Rectal smooth muscle tissue (tissue), 1 donor: Measurements from ENCODE around the gene TOM1L2.

Experiments
- H3K27ac ChIP-seq: one replicate; pipeline ENCODE4 v1.7.0; 2013; ENCODE audit warnings: low read depth, low read length, inconsistent platforms
- H3K27me3 ChIP-seq: one replicate; pipeline ENCODE4 v1.7.0; 2013; ENCODE audit warnings: low read length; ENCODE audit not compliant: control insufficient read depth, insufficient read depth
- H3K36me3 ChIP-seq: one replicate; pipeline ENCODE4 v1.7.0; 2013; ENCODE audit warnings: low read length; ENCODE audit not compliant: control insufficient read depth, insufficient read depth
- H3K4me1 ChIP-seq: one replicate; pipeline ENCODE4 v1.7.0; 2013; ENCODE audit warnings: low read length; ENCODE audit not compliant: control insufficient read depth, insufficient read depth
- H3K4me3 ChIP-seq: one replicate; pipeline ENCODE4 v1.7.0; 2013; ENCODE audit warnings: low read length
- H3K9ac ChIP-seq: one replicate; pipeline ENCODE4 v1.7.0; 2013; ENCODE audit warnings: low read length

Gene TOM1L2

DNA sequence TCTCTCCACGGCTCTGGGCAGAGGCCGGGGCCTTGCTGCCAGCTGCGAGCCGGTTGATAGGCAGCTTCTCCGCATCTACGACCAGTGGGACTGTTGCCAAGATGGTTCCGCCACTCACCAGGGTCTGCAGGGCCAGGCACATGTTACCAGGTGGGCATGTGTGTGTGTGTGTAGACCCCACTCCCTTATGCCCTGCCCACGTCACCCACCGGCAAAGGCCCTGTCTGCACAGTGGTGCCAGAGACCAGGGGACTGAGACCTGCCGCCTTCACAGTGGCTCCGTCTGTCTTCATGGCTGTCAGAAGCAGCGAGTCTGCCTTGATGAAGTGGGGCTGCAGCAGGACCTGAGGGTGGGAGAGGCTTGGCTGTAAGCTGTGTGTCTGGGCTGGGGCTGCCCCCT is 153.1 kb downstream of the TOM1L2 start:
- H3K9ac ChIP-seq, result no peak overlapping the region
- no peak overlapping the region for H3K27ac ChIP-seq
- H3K4me3 ChIP-seq, result no peak overlapping the region
- peaks cover 19% of the 10 kb centered on the region for H3K4me1 ChIP-seq
- peaks cover 26% of the 10 kb centered on the region for H3K36me3 ChIP-seq
- H3K27me3 ChIP-seq, result no peaks in the 10 kb centered on the region

DNA sequence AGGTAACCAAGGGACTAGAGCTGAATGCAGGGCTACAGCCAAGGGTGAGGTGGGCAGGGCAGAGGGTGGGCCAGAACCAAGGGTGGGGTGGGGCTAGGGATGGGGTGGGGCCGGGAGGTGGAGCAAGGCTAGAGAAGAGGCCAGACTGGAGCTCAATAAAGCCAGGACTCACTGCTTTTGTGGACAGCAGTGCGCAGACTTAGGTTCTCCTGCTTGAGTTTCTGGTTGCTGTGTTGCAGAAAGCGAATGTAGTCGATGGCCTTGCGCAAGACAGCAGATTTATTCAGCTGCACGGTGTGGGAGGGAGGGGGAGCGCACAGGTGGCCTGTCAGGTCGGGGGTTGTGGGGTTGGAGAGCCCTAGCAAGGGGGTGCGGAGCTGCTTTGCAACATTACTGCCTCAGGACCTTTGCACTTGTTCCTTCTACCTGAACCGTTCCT is 154.1 kb downstream of the TOM1L2 start:
- Histone ChIP-seq H3K27me3 (no peaks in the 10 kb centered on the region), H3K4me1 (peaks cover 15% of the 10 kb centered on the region), H3K9ac (no peak overlapping the region), H3K27ac (no peak overlapping the region), H3K4me3 (no peak overlapping the region), H3K36me3 (peaks cover 27% of the 10 kb centered on the region)

DNA sequence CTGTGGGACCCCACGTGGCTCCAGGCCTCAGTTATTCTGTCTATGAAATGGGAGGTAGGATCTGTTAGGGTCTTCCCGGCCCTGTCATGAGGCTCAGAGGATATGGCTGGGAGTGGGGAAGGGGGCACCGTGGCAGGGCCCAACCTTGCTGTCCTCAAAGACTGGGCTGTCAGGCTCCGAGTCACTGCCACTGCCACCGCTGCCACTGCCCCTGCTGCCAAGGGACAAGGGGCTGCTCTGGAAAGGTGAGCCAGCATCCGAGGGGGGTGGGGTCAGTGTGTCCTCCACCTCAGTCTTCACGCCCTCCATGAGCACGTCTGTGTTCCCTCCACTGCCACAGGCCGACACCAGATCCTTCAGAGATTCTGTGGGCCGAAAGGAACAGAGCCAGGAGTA is 154.7 kb downstream of the TOM1L2 start:
- H3K9ac ChIP-seq, result no peak overlapping the region
- H3K36me3 ChIP-seq, result peaks cover 29% of the 10 kb centered on the region

DNA sequence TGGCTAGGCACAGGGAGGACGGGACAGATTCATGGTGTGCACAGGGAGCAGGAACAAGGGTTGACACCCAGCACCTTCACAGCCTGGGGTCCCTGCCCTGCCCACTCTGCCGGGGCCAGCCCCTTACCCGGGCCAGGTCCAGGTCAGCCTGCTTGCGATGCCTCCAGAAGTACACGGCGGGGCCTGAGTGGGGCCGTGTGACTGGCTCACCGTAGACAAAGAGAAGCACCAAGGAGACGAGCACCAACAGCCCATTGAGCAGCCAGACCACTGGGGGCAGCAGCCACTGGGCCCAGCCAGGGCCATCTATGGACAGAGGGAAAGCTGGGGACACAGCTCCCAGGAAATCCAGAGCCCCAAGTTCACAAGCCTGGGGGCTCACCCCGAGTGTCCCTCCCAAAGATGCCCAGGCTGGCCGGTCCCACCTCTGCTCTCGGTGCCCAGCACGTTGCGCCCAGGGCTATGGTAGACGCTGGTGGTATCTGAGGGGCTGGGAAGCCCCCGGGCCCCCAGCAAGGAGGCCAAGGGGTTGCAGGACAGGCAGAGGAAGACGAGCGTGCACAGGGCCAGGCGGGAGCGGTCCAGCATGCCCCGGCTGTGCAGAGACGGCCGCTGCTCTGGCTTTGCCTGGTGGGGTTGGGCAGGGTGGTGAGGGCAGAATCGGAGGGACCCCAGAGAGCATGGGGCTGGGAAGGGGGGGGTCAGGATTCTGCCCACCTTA is 155.2 kb downstream of the TOM1L2 start:
- Histone ChIP-seq H3K36me3 (peaks cover 29% of the 10 kb centered on the region), H3K4me3 (no peak overlapping the region), H3K4me1 (peaks cover 6% of the 10 kb centered on the region), H3K9ac (no peak overlapping the region), H3K27ac (no peak overlapping the region), H3K27me3 (no peaks in the 10 kb centered on the region)

More for the DNA sequence above, 154.7 kb downstream of the TOM1L2 start:
- H3K27me3 ChIP-seq, result no peaks in the 10 kb centered on the region
- no peak overlapping the region for H3K27ac ChIP-seq
- H3K4me1 ChIP-seq, result peaks cover 9% of the 10 kb centered on the region
- no peak overlapping the region for H3K4me3 ChIP-seq

DNA sequence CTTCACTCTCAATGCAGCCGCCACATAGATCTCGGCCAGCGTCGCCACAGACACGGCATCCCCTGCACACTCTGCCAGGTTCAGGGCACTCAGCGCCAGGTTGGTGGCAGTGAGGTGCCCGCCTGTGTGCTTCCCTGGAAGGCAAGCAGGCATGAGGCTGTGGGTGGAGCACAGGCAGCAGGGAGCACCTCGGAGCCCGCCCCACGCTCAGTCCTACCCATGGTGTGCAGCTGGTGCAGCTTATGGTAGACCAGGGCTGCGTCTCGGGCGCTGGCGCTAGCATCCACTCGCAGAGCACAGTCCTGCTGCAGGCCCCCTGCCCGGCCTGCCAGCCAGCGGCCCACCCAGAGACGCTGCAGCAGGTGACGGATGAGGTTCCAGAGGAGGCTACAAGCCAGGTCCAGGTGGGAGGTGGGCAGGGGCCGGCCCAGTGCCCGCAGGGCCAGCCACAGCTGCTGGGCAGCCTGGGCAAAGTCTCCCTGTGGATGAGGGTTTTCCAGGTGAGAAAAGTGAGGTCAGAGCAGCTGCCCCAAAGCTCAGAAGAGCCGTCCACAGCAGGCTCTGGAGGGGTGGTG is 155.9 kb downstream of the TOM1L2 start:
- Histone ChIP-seq H3K4me1 (peaks cover 7% of the 10 kb centered on the region), H3K9ac (no peak overlapping the region), H3K27ac (no peak overlapping the region), H3K36me3 (peaks cover 29% of the 10 kb centered on the region), H3K4me3 (no peak overlapping the region), H3K27me3 (no peaks in the 10 kb centered on the region)

DNA sequence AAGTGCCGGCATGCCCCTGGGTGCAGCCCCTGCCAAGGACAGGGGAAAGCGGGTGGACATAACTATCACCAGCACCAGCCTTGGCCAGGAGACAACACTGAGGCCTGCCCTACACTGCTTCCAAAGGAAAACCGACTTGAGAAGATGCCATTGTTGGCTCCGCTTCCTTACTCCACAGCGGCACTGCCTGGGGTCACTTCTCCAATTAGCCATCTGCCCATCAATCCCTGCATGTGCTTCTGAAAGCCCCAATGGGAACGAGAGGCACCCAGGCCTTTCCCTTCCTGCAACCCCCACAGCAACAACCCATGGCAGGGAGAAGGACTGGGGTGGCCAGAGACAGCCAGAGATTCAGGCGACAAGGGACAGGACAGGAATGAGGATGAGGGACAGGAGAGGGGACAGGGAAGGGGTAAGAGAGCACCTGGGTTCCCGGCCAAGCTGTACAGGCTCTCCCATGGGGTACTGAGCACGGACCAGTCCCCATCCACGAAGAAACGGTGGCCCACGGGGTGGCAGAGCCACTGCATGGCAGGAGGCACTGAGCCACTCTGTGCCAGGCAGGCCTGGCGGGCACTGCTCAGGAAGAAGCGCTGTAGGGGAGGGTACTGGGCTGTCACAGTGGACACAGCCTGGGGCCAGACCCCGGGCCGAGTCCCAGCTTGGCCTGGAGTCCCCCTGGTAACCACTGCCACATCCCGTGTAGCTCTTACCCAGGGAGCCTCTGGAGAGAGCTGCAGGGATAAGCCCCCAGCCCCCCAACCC is 156.6 kb downstream of the TOM1L2 start:
- H3K27me3 ChIP-seq, result no peaks in the 10 kb centered on the region
- no peak overlapping the region for H3K9ac ChIP-seq
- peaks cover 10% of the 10 kb centered on the region for H3K4me1 ChIP-seq
- H3K27ac ChIP-seq, result peak overlapping the region; percentile 14
- no peak overlapping the region for H3K4me3 ChIP-seq
- peaks cover 29% of the 10 kb centered on the region for H3K36me3 ChIP-seq

DNA sequence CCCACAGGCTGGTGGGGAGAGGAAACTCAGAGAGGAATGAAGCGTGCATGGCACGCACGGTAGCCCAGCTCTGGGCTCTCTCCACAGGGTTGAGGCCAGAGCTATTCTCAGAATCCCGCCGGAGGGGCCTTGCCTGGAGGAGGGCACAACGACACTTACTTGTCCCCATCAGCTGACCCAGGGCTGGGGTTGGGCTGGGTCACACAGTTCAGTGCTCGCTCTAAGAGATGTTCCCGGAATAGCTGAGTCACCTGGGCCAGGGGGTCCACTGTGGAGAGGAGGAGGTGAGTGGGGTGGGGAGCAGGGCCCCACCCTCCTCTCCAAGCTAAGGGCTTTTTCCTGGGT is 157.2 kb downstream of the TOM1L2 start:
- Histone ChIP-seq H3K27me3 (no peaks in the 10 kb centered on the region), H3K27ac (no peak overlapping the region), H3K4me3 (no peak overlapping the region), H3K36me3 (peaks cover 27% of the 10 kb centered on the region), H3K4me1 (peaks cover 14% of the 10 kb centered on the region), H3K9ac (no peak overlapping the region)

DNA sequence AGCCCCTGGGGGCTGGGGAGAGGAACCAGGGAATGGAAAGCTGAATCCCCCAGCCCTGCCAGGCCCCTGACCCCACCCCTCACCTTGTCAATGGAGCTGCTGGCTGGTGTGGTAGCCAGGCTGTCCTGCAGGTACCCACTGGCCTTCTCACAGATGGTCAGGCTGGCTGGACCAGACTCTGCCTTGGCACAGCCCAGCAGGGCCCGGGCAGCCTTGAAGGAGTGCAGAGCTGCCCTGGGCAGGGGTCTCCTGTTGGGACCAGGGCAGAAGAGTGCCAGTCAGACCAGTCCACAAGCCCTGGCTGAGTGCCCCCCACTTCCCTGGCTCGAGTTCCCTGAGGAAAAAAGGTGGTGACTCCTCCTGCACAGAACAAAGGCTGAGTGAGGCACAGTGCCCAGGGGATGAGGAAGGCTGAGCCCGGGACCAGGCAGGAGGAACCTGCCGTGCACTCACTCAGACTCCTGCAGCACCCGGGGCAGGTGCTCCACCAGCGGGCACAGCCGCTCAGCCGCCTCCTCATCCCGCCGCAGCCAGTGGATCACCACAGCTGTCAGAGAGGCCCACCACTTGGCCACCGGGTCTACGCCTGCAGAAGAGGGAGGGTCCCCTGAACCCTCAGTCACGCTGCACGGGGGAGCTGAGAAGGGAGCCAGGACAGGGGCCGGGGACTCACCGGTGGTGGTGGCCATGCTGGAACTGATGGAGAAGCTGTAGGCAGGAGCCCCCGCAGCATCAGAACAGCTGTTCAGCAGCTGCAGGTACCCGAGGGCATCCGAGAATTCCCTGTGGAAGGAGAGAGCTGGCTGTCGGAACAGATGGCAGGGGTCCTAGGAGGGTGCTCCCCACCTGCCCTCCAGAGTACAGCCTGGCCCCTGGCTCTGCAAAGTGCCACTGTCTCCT is 157.8 kb downstream of the TOM1L2 start:
- Histone ChIP-seq H3K4me1 (peaks cover 14% of the 10 kb centered on the region), H3K27ac (no peak overlapping the region), H3K4me3 (no peak overlapping the region), H3K27me3 (no peaks in the 10 kb centered on the region), H3K9ac (no peak overlapping the region), H3K36me3 (peaks cover 27% of the 10 kb centered on the region)

DNA sequence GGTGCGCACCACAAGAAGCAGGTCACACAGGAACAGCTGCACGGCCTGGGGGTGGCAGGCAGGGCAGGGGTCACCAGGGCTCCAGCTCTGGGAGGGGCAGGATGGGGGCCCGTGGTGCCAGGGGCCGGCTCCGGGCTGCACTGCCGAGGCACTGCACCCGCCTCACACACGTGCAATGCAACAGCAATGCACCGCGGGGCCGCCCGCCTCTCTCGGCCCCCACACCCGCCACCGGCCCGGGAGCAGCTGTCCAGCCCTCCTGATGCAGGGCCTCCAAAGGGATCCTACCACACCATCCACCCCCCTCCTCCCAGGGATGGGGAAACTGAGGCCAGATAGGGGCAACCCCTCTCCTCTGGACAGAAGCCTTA is 158.5 kb downstream of the TOM1L2 start:
- Histone ChIP-seq H3K27ac (no peak overlapping the region), H3K4me1 (peaks cover 14% of the 10 kb centered on the region), H3K4me3 (no peak overlapping the region), H3K27me3 (no peaks in the 10 kb centered on the region), H3K9ac (no peak overlapping the region), H3K36me3 (peaks cover 22% of the 10 kb centered on the region)

DNA sequence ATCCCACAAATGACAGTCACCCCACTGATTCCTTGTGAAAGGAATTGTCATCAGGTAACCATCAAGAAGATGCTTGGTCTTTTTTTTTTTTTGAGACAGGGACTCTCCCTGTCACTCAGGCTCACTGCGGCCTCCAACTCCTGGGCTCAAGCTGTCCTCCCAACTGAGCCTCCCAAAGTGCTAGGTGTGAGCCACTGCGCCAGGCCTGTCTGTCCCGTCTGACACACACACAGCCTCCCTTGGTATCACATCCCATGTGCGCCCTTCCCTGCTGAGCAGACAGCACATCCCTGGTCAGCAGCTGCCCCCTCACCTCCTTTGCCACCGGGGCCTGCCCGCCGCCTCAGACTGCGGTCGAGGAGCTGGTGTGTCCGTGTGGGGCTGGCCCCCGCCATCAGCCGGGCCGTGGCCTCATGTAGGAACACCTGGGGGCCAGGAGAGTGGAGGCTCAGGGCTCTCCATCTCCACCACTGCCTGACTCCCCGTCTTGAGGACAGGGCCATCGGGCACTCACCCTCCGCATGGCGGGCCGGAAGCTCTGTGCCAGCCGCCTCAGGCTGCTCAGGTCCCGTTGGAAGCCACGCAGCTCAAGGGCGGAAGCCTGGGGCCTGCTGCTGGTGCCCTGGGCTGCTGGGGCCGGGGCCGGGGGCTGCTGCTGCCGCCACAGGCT is 159.0 kb downstream of the TOM1L2 start:
- H3K27me3 ChIP-seq, result no peaks in the 10 kb centered on the region
- peaks cover 18% of the 10 kb centered on the region for H3K36me3 ChIP-seq
- H3K4me1 ChIP-seq, result peaks cover 14% of the 10 kb centered on the region
- H3K9ac ChIP-seq, result no peak overlapping the region
- H3K4me3 ChIP-seq, result no peak overlapping the region
- no peak overlapping the region for H3K27ac ChIP-seq

DNA sequence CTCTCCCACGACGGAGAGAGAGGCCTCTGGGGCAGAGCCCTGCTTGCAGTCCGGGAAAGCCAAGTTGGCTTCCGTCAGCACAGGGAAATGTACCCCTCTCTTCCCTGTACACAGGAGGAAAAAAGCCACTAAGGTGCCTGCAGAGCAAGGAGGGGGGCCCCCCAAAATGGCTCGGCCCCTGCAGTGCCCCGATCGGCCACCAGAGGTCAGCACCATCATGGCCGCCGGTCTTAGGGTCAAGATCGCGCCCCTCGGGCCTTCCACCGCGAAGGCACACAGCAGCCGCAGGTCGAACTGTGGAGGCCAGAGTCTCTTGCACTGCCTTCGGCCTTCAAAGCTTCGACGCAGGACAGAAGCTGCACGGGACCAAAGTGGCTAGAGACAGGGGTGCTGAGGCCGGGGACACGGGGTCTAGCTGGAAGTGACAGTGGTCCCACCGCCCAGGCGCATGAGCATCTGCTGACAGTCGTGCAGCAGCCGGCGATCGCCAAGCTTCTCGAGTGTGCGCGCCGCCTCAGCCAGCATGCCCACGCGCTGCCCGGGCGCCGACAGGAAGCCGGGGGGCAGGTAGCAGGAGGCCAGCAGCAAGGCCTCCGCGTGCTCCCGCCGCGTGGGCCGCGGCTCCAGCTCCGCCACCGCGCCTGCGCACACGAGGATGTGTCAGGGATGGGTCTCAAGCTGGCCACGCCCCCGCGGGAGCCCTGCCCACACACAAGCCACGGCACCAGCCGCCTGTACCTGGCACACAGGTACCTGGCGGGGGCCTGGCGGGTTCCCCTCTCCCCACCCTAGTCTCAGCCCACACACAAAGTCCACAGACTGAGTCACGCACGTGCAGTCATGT is 159.8 kb downstream of the TOM1L2 start:
- H3K4me3 ChIP-seq, result no peak overlapping the region
- peaks cover 14% of the 10 kb centered on the region for H3K4me1 ChIP-seq
- H3K36me3 ChIP-seq, result peaks cover 18% of the 10 kb centered on the region
- no peaks in the 10 kb centered on the region for H3K27me3 ChIP-seq
- peak overlapping the region; percentile 44 for H3K27ac ChIP-seq
- no peak overlapping the region for H3K9ac ChIP-seq
